GM13977 (cell line): ENCODE measurements around the gene AXIN2.

Experiments used
- DNase-seq: peaks from one replicate; pipeline ENCODE4 v3.0.0; 2012; ENCODE audit warnings: low spot score
- CTCF ChIP-seq: IDR thresholded peaks from 2 replicates; pipeline ENCODE4 v1.5.1; 2012; ENCODE audit warnings: mild to moderate bottlenecking, control low read depth; ENCODE audit not compliant: insufficient read depth; ENCODE audit errors: extremely low read depth, missing control alignments
- in situ Hi-C: fragments of 300-500 bp; cut with MboI; formaldehyde crosslinking; loops from one replicate; pipeline ENCODE4 v1.12.0; 2022; ENCODE audit warnings: low sequenced_read_pairs, low pct_unique_long_range_greater_than_20kb, mixed read lengths, inconsistent platforms; ENCODE audit not compliant: unreplicated experiment

AXIN2 gene

GRCh38 chr17:65600518-65600917 is 39.1 kb upstream of the AXIN2 start:
- no peak for TF ChIP-seq CTCF
- in situ Hi-C loops, result no loop called here
- DNase-seq, result no peak

GRCh38 chr17:65599650-65600049 is 38.2 kb upstream of the AXIN2 start:
- in situ Hi-C loops, result no loop called here
- DNase-seq, result no peak
- no peak for TF ChIP-seq CTCF

GRCh38 chr17:65598746-65599145 is 37.3 kb upstream of the AXIN2 start:
- in situ Hi-C loops, result no loop called here
- no peak for TF ChIP-seq CTCF
- DNase-seq, result no peak

- no peak for TF ChIP-seq CTCF
- no peak for DNase-seq
- in situ Hi-C loops, result no loop called here
Observed at GRCh38 chr17:65595071-65595656, 33.7 kb upstream of the AXIN2 start.

GRCh38 chr17:65593855-65594845 is 32.7 kb upstream of the AXIN2 start:
- no peak for TF ChIP-seq CTCF
- no peak for DNase-seq
- in situ Hi-C loops, result no loop called here

- in situ Hi-C loops, result no loop called here
- DNase-seq, result no peak
- no peak for TF ChIP-seq CTCF
Observed at GRCh38 chr17:65593092-65593854, 31.8 kb upstream of the AXIN2 start.
